AG10803 (cell line): ENCODE measurements around the gene LTA4H.

Experiments used
- DNase-seq: peaks from one replicate; pipeline ENCODE4 v3.0.0; 2010; ENCODE audit warnings: low read depth
- H3K4me3 ChIP-seq: 2 replicates; pipeline ENCODE4 v1.5.1; 2011; ENCODE audit warnings: mild to moderate bottlenecking, low read length, control low read depth
- CTCF ChIP-seq: conservative IDR thresholded peaks from 2 replicates; pipeline ENCODE4 v1.5.1; 2011; ENCODE audit warnings: mild to moderate bottlenecking, low read length, control low read depth, inconsistent platforms

Gene LTA4H

GRCh38 chr12:96007729-96008128 is 27.7 kb downstream of the LTA4H start:
- DNase-seq: no peak
- no peak overlapping the region for H3K4me3 ChIP-seq
- TF ChIP-seq CTCF: no peak

- no peak overlapping the region for H3K4me3 ChIP-seq
- no peak for TF ChIP-seq CTCF
- DNase-seq: no peak
These were observed 28.7 kb downstream of the LTA4H start for GRCh38 chr12:96006727-96007126.

- no peak for TF ChIP-seq CTCF
- no peak overlapping the region for H3K4me3 ChIP-seq
- DNase-seq: no peak
These were observed 34.5 kb downstream of the LTA4H start for GRCh38 chr12:96000858-96001257.

GRCh38 chr12:95999484-95999883 is 35.9 kb downstream of the LTA4H start:
- no peak for DNase-seq
- TF ChIP-seq CTCF: no peak

GRCh38 chr12:95998611-95999286 is 36.6 kb downstream of the LTA4H start:
- no peak overlapping the region for H3K4me3 ChIP-seq
- TF ChIP-seq CTCF: peak; percentile 64
- DNase-seq: peak; percentile 49

More at GRCh38 chr12:95999484-95999883, 35.9 kb downstream of the LTA4H start:
- H3K4me3 ChIP-seq: no peak overlapping the region

GRCh38 chr12:95997911-95998510 is 37.4 kb downstream of the LTA4H start:
- DNase-seq: no peak
- no peak overlapping the region for H3K4me3 ChIP-seq
- no peak for TF ChIP-seq CTCF

- no peak for TF ChIP-seq CTCF
- H3K4me3 ChIP-seq: no peak overlapping the region
- DNase-seq: no peak
These were observed 38.1 kb downstream of the LTA4H start for GRCh38 chr12:95997276-95997675.
